DND-41 (cell line): Measurements from ENCODE around the gene FNDC3B.

ENCODE experiments used
- CTCF ChIP-seq: IDR thresholded peaks from 2 replicates; pipeline ENCODE4 v1.5.1; 2012; ENCODE audit warnings: borderline replicate concordance, low read length, moderate library complexity, mild to moderate bottlenecking; ENCODE audit not compliant: poor library complexity, severe bottlenecking; ENCODE audit errors: extremely low read depth
- EZH2 ChIP-seq: IDR thresholded peaks from 3 replicates; pipeline ENCODE4 v1.6.1; 2012; ENCODE audit warnings: borderline replicate concordance, low read depth, mild to moderate bottlenecking, moderate library complexity, low read length, inconsistent platforms; ENCODE audit not compliant: severe bottlenecking

GRCh38 chr3:172021164-172021563 lies 18.2 kb upstream of the FNDC3B start:
- TF ChIP-seq CTCF (no peak), EZH2 (no peak)
